Measurements from ENCODE around the gene KLK4.

- TF ChIP-seq EP300 (IDR thresholded peaks at IDR 0.05; ENCODE audit: borderline replicate concordance) (no peak), YY1 (IDR thresholded peaks at IDR 0.05; ENCODE audit: low read depth) (no peak), TCF12 (IDR thresholded peaks at IDR 0.05; ENCODE audit: low read depth) (no peak), EGR1 (IDR thresholded peaks at IDR 0.05) (no peak), MAX (IDR thresholded peaks at IDR 0.05) (no peak), USF1 (IDR thresholded peaks at IDR 0.05) (no peak), FOXM1 (IDR thresholded peaks at IDR 0.05; ENCODE audit: borderline replicate concordance, low read depth) (no peak), NFIC (IDR thresholded peaks at IDR 0.05) (no peak)
These were observed 18.0 kb downstream of the KLK4 start for GRCh38 chr19:50893047-50893736.

Data from Ishikawa (cell line).